DOHH2 (cell line): ENCODE data around the gene DCXR.

Experiments
- H3F3A ChIP-seq: fragments of 200-600 bp; sonication (generic), shearing (Covaris generic); 2 replicates; pipeline ENCODE4 v1.6.0; 2016; ENCODE audit warnings: antibody characterized with exemption, mild to moderate bottlenecking; ENCODE audit not compliant: control insufficient read depth, insufficient read depth
- H3K27ac ChIP-seq: fragments of 200-600 bp; sonication (generic); 2 replicates; pipeline ENCODE4 v1.5.1; 2014; ENCODE audit warnings: low read depth, mild to moderate bottlenecking, low read length, moderate library complexity
- H3K27me3 ChIP-seq: fragments of 200-600 bp; sonication (generic); 2 replicates; pipeline ENCODE4 v1.6.1; 2014; ENCODE audit warnings: mild to moderate bottlenecking, low read length, mixed read lengths; ENCODE audit not compliant: control insufficient read depth
- H3K36me3 ChIP-seq: fragments of 200-600 bp; sonication (generic); 2 replicates; pipeline ENCODE4 v1.6.1; 2014; ENCODE audit warnings: mild to moderate bottlenecking, low read length, moderate library complexity, mixed read lengths; ENCODE audit not compliant: control insufficient read depth
- H3K4me1 ChIP-seq: fragments of 200-600 bp; sonication (generic); 2 replicates; pipeline ENCODE4 v1.6.1; 2014; ENCODE audit warnings: mild to moderate bottlenecking, low read length, mixed read lengths; ENCODE audit not compliant: control insufficient read depth
- H3K4me2 ChIP-seq: fragments of 200-600 bp; sonication (generic); 2 replicates; pipeline ENCODE4 v1.6.0; 2014; ENCODE audit warnings: mild to moderate bottlenecking, low read length, moderate library complexity
- H3K4me3 ChIP-seq: fragments of 200-600 bp; sonication (generic); 2 replicates; pipeline ENCODE4 v1.5.1; 2014; ENCODE audit warnings: mild to moderate bottlenecking, low read length, mixed read lengths
- H3K79me2 ChIP-seq: fragments of 200-600 bp; sonication (generic); 2 replicates; pipeline ENCODE4 v1.6.1; 2014; ENCODE audit warnings: mild to moderate bottlenecking, low read length, mixed read lengths; ENCODE audit not compliant: control insufficient read depth
- H3K9me2 ChIP-seq: fragments of 200-600 bp; sonication (generic); replicated peaks from 2 replicates; pipeline ENCODE4 v1.6.1; 2014; ENCODE audit warnings: mild to moderate bottlenecking, low read length, mixed read lengths; ENCODE audit not compliant: control insufficient read depth
- H3K9me3 ChIP-seq: fragments of 200-600 bp; sonication (generic); 2 replicates; pipeline ENCODE4 v1.6.1; 2014; ENCODE audit warnings: antibody characterized with exemption, low read length, mixed read lengths; ENCODE audit not compliant: control insufficient read depth, insufficient read depth
- H4K20me1 ChIP-seq: fragments of 200-600 bp; sonication (generic); 2 replicates; pipeline ENCODE4 v1.6.0; 2014; ENCODE audit warnings: low read depth, mild to moderate bottlenecking, antibody characterized with exemption, low read length, moderate library complexity; ENCODE audit not compliant: control insufficient read depth, insufficient read depth
- CTCF ChIP-seq: fragments of 200-600 bp; sonication (generic); IDR thresholded peaks from one replicate; pipeline ENCODE4 v1.5.1; 2014; ENCODE audit warnings: antibody characterized with exemption, mild to moderate bottlenecking, low read depth, low read length; ENCODE audit not compliant: poor library complexity, severe bottlenecking
- EZH2phosphoT487 ChIP-seq: fragments of 200-600 bp; sonication (generic); IDR thresholded peaks from 2 replicates; pipeline ENCODE4 v1.6.1; 2017; ENCODE audit warnings: borderline replicate concordance, mild to moderate bottlenecking, antibody characterized with exemption, low read length, moderate library complexity, mixed read lengths

DCXR gene

GRCh38 chr17:82010575-82011525 is 26.6 kb downstream of the DCXR start:
- Histone ChIP-seq H3K4me3 (no peak overlapping the region), H3K9me2 (no peaks in the 10 kb centered on the region), H3K36me3 (no peaks in the 10 kb centered on the region), H3K27me3 (no peaks in the 10 kb centered on the region), H3F3A (no peaks in the 10 kb centered on the region), H3K79me2 (no peaks in the 10 kb centered on the region), H3K9me3 (no peaks in the 10 kb centered on the region), H4K20me1 (no peaks in the 10 kb centered on the region), H3K27ac (no peak overlapping the region), H3K4me2 (no peak overlapping the region), H3K4me1 (no peaks in the 10 kb centered on the region)
- no peak for TF ChIP-seq EZH2phosphoT487
- no peak for TF ChIP-seq CTCF

GRCh38 chr17:82009413-82009812 is 28.1 kb downstream of the DCXR start:
- no peaks in the 10 kb centered on the region for H3K9me3 ChIP-seq
- H4K20me1 ChIP-seq, result no peaks in the 10 kb centered on the region
- no peaks in the 10 kb centered on the region for H3K36me3 ChIP-seq
- no peaks in the 10 kb centered on the region for H3K4me1 ChIP-seq
- H3K27ac ChIP-seq, result no peak overlapping the region
- no peaks in the 10 kb centered on the region for H3K79me2 ChIP-seq
- no peak overlapping the region for H3K4me3 ChIP-seq
- no peak overlapping the region for H3K4me2 ChIP-seq
- H3F3A ChIP-seq, result no peaks in the 10 kb centered on the region
- H3K9me2 ChIP-seq, result no peaks in the 10 kb centered on the region
- no peaks in the 10 kb centered on the region for H3K27me3 ChIP-seq
- no peak for TF ChIP-seq EZH2phosphoT487
- TF ChIP-seq CTCF, result no peak

- TF ChIP-seq CTCF, result no peak
- no peak for TF ChIP-seq EZH2phosphoT487
- no peak overlapping the region for H3K4me2 ChIP-seq
- no peaks in the 10 kb centered on the region for H3K27me3 ChIP-seq
- no peaks in the 10 kb centered on the region for H3K79me2 ChIP-seq
- no peak overlapping the region for H3K27ac ChIP-seq
- H3K9me2 ChIP-seq, result no peaks in the 10 kb centered on the region
- H3F3A ChIP-seq, result no peaks in the 10 kb centered on the region
- H3K4me1 ChIP-seq, result no peaks in the 10 kb centered on the region
- no peaks in the 10 kb centered on the region for H3K9me3 ChIP-seq
- no peak overlapping the region for H3K4me3 ChIP-seq
- H3K36me3 ChIP-seq, result no peaks in the 10 kb centered on the region
- no peaks in the 10 kb centered on the region for H4K20me1 ChIP-seq
These were observed 28.5 kb downstream of the DCXR start for GRCh38 chr17:82008941-82009405.
